Panc1 (cell line): ENCODE measurements around the gene MYH3. TPM values are rescaled to one million over a fixed set of nuclear protein-coding genes. Genes with fewer than 3 reads are reported as not detected.

Source experiments
- ATAC-seq: fragments of 200-7000 bp; cut with Tn5 transposase; 2 replicates; pipeline ENCODE4 v1.9.1; 2020; ENCODE audit warnings: mild to moderate bottlenecking, moderate library complexity
- BruUV-seq: library from RNA; stranded (reverse); fragments of 400-500 nt; replicated peaks from 2 replicates; lab custom pipeline; 2021; lab: Mats Ljungman, UMichigan
- CTCF ChIA-PET: fragments of 300-600 bp; sonication (Branson Sonifier 250); formaldehyde crosslinking; loops from one replicate; lab custom pipeline; 2022; ENCODE audit warnings: antibody characterized with exemption; lab: Charles Lee
- POLR2A ChIA-PET: fragments of 300-600 bp; sonication (Branson Sonifier 250); formaldehyde crosslinking; loops from one replicate; lab custom pipeline; 2022; ENCODE audit warnings: antibody characterized with exemption; lab: Charles Lee
- DNase-seq: peaks from one replicate; pipeline ENCODE4 v3.0.0-alpha.2; 2010; ENCODE audit warnings: low read depth, low spot score
- H3K27ac ChIP-seq: 2 replicates; pipeline ENCODE4 v1.5.1; 2011; ENCODE audit warnings: mild to moderate bottlenecking, low read length, inconsistent platforms
- H3K27me3 ChIP-seq: fragments of 200-500 bp; sonication (Bioruptor generic); 2 replicates; pipeline ENCODE4 v1.6.0; 2014; ENCODE audit warnings: low read length, inconsistent platforms; ENCODE audit not compliant: control insufficient read depth, insufficient read depth
- H3K36me3 ChIP-seq: fragments of 200-500 bp; sonication (Bioruptor generic); 2 replicates; pipeline ENCODE4 v1.5.1; 2014; ENCODE audit warnings: inconsistent platforms, mild to moderate bottlenecking, low read length, moderate library complexity; ENCODE audit not compliant: control insufficient read depth, insufficient read depth
- H3K4me1 ChIP-seq: 2 replicates; pipeline ENCODE4 v1.5.1; 2011; ENCODE audit warnings: inconsistent platforms, mild to moderate bottlenecking, low read length, moderate library complexity; ENCODE audit not compliant: control insufficient read depth, insufficient read depth
- H3K4me3 ChIP-seq, 2 experiments: 2 replicates each; pipeline ENCODE4 v1.5.1; 2011 to 2012; ENCODE audit warnings: low read depth in 2 of 2, low read length in 2 of 2, mild to moderate bottlenecking in 2 of 2, inconsistent platforms in 1 of 2, moderate library complexity in 1 of 2
- H3K9me3 ChIP-seq: fragments of 200-500 bp; sonication (Bioruptor generic); 2 replicates; pipeline ENCODE4 v1.5.1; 2014; ENCODE audit warnings: low read depth, mild to moderate bottlenecking, inconsistent platforms, low read length, moderate library complexity; ENCODE audit not compliant: control insufficient read depth, insufficient read depth
- POLR2AphosphoS5 ChIP-seq: IDR thresholded peaks from 2 replicates; pipeline ENCODE4 v1.6.1; 2012; ENCODE audit warnings: mild to moderate bottlenecking, low read depth, low read length, moderate library complexity
- SIN3A ChIP-seq: IDR thresholded peaks from 2 replicates; pipeline ENCODE4 v1.6.1; 2012; ENCODE audit warnings: low read depth, mild to moderate bottlenecking, low read length, moderate library complexity, borderline replicate concordance; ENCODE audit not compliant: insufficient read depth
- TCF7L2 ChIP-seq: IDR thresholded peaks from 2 replicates; pipeline ENCODE4 v1.6.1; 2011; ENCODE audit warnings: mild to moderate bottlenecking, low read depth, low read length, inconsistent platforms
- in situ Hi-C: cut with HindIII; loops from 2 replicates; pipeline ENCODE4 v1.10.0; 2016; ENCODE audit warnings: low sequenced_read_pairs, low pct_unique_long_range_greater_than_20kb
- intact Hi-C: fragments of 100-400 bp; cut with micrococcal nuclease; formaldehyde crosslinking; loops from one replicate; pipeline ENCODE4 v1.10.0; 2022; ENCODE audit not compliant: unreplicated experiment
- total RNA-seq: library from RNA; stranded (reverse); gene quantifications from one replicate; pipeline ENCODE4 v1.2.1, GENCODE V29; 2021; ENCODE audit not compliant: unreplicated experiment
- TF ChIP-seq, protein P1 (sequence below), 2 experiments: IDR thresholded peaks; 2 replicates each; pipeline ENCODE4 v1.6.1; 2011 to 2012; ENCODE audit warnings: low read depth in 2 of 2, control low read depth in 1 of 2, low read length in 1 of 2, mild to moderate bottlenecking in 1 of 2, moderate library complexity in 1 of 2; ENCODE audit not compliant: insufficient read depth in 1 of 2
- TF ChIP-seq, protein P2 (sequence below): fragments of 450-650 bp; IDR thresholded peaks from 2 replicates; pipeline ENCODE4 v1.5.1; 2017; ENCODE audit warnings: mild to moderate bottlenecking

MYH3 gene
- total RNA-seq, 1 experiment from 2014 or later: 1.6 TPM

- TF ChIP-seq TCF7L2 (no peak), SIN3A (no peak), POLR2AphosphoS5 (no peak)
- TF ChIP-seq, protein P1, sequence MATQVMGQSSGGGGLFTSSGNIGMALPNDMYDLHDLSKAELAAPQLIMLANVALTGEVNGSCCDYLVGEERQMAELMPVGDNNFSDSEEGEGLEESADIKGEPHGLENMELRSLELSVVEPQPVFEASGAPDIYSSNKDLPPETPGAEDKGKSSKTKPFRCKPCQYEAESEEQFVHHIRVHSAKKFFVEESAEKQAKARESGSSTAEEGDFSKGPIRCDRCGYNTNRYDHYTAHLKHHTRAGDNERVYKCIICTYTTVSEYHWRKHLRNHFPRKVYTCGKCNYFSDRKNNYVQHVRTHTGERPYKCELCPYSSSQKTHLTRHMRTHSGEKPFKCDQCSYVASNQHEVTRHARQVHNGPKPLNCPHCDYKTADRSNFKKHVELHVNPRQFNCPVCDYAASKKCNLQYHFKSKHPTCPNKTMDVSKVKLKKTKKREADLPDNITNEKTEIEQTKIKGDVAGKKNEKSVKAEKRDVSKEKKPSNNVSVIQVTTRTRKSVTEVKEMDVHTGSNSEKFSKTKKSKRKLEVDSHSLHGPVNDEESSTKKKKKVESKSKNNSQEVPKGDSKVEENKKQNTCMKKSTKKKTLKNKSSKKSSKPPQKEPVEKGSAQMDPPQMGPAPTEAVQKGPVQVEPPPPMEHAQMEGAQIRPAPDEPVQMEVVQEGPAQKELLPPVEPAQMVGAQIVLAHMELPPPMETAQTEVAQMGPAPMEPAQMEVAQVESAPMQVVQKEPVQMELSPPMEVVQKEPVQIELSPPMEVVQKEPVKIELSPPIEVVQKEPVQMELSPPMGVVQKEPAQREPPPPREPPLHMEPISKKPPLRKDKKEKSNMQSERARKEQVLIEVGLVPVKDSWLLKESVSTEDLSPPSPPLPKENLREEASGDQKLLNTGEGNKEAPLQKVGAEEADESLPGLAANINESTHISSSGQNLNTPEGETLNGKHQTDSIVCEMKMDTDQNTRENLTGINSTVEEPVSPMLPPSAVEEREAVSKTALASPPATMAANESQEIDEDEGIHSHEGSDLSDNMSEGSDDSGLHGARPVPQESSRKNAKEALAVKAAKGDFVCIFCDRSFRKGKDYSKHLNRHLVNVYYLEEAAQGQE (IDR thresholded peaks at IDR 0.05; ENCODE audit: insufficient read depth in 1 of 2, low read depth in 2 of 2, low read length in 1 of 2): no peak
- TF ChIP-seq, protein P2, sequence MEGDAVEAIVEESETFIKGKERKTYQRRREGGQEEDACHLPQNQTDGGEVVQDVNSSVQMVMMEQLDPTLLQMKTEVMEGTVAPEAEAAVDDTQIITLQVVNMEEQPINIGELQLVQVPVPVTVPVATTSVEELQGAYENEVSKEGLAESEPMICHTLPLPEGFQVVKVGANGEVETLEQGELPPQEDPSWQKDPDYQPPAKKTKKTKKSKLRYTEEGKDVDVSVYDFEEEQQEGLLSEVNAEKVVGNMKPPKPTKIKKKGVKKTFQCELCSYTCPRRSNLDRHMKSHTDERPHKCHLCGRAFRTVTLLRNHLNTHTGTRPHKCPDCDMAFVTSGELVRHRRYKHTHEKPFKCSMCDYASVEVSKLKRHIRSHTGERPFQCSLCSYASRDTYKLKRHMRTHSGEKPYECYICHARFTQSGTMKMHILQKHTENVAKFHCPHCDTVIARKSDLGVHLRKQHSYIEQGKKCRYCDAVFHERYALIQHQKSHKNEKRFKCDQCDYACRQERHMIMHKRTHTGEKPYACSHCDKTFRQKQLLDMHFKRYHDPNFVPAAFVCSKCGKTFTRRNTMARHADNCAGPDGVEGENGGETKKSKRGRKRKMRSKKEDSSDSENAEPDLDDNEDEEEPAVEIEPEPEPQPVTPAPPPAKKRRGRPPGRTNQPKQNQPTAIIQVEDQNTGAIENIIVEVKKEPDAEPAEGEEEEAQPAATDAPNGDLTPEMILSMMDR: no peak
- ChIA-PET POLR2A (no interaction called here), CTCF (no interaction called here)
- BruUV-seq: no TSS peak
- ATAC-seq (no peak), DNase-seq (no peak)
- Histone ChIP-seq H3K36me3 (no peaks in the 10 kb centered on the region), H3K4me3 (no peak overlapping the region), H3K27ac (no peak overlapping the region), H3K9me3 (no peaks in the 10 kb centered on the region), H3K4me1 (no peaks in the 10 kb centered on the region), H3K27me3 (no peaks in the 10 kb centered on the region)
- intact Hi-C loops (no loop called here), in situ Hi-C loops (no loop called here)
Measured at GRCh38 chr17:10631701-10632100, 25.4 kb downstream of the MYH3 start.

GRCh38 chr17:10631048-10631700 is 25.9 kb downstream of the MYH3 start:
- in situ Hi-C loops (no loop called here), intact Hi-C loops (no loop called here)
- no peak overlapping the region for H3K4me3 ChIP-seq
- no peaks in the 10 kb centered on the region for H3K4me1 ChIP-seq
- ATAC-seq (peak; percentile 56; the same call in 1 of the 2 replicates), DNase-seq (no peak)
- no peaks in the 10 kb centered on the region for H3K9me3 ChIP-seq
- no peak overlapping the region for H3K27ac ChIP-seq
- no peaks in the 10 kb centered on the region for H3K27me3 ChIP-seq
- H3K36me3 ChIP-seq: no peaks in the 10 kb centered on the region
- ChIA-PET POLR2A (no interaction called here), CTCF (no interaction called here)
- no peak for TF ChIP-seq TCF7L2
- TF ChIP-seq, protein P2: peak; percentile 96
- BruUV-seq: no TSS peak
